ENCODE results near the gene DAAM2.

DNA sequence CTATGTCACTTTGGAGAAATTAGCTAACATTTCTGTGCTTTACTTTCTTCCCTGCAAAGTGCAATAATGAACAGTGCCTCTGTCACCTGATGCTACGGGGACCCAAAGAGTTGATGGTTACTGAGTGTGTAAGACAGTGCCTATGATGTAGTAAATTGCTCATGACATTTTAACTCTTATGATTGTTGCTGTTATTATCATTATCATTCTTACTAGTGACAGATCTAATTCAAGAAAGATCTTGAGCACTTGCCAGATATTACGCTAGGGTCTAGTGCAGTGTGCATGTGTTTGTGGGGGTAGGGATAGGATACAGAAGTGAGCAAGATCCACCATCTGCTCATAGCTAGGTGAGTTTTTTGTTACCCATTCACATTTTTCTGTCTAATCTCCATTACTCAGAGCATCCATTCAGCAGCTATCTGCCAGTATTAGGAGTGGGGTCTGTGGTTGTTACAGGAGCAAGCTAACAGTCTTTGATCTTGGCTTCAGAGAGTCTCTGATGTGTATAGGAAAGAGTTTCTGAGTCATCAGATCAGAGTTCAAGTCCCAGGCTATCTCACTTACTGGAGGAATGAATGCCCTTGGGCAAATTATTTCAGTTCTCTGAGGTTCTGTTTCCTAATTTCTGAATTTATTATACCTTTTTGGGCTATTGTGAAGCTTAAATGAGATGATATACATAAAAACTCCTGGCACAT, 33.1 kb upstream of the DAAM2 start:
- TF ChIP-seq, protein P1, sequence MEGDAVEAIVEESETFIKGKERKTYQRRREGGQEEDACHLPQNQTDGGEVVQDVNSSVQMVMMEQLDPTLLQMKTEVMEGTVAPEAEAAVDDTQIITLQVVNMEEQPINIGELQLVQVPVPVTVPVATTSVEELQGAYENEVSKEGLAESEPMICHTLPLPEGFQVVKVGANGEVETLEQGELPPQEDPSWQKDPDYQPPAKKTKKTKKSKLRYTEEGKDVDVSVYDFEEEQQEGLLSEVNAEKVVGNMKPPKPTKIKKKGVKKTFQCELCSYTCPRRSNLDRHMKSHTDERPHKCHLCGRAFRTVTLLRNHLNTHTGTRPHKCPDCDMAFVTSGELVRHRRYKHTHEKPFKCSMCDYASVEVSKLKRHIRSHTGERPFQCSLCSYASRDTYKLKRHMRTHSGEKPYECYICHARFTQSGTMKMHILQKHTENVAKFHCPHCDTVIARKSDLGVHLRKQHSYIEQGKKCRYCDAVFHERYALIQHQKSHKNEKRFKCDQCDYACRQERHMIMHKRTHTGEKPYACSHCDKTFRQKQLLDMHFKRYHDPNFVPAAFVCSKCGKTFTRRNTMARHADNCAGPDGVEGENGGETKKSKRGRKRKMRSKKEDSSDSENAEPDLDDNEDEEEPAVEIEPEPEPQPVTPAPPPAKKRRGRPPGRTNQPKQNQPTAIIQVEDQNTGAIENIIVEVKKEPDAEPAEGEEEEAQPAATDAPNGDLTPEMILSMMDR (IDR thresholded peaks at IDR 0.05): no peak
- no peak for TF ChIP-seq POLR2AphosphoS5 (IDR thresholded peaks at IDR 0.05)

Data from breast epithelium (tissue), 3 donors.